Lung (tissue), 12 donors: ENCODE measurements around the gene OR7A17. TPM values are rescaled to one million over a fixed set of nuclear protein-coding genes. Genes with fewer than 3 reads are reported as not detected.
A peak's percentile ranks its signal among the peaks of the same experiment; 100 is the strongest.

Experiments
- ATAC-seq: fragments of 200-7000 bp; cut with Tn5 transposase; one replicate; pipeline ENCODE4 v1.9.1; 2020; ENCODE audit warnings: moderate number of reproducible peaks; ENCODE audit not compliant: insufficient read depth, low FRiP score
- DNase-seq, 3 donors: peaks; one replicate each; pipeline ENCODE4 v3.0.0-alpha.2; 2013 to 2017
- H3K27ac ChIP-seq, 2 donors: one replicate each; pipeline ENCODE4 v1.5.1; 2013; ENCODE audit warnings: mild to moderate bottlenecking in 2 of 2, moderate library complexity in 2 of 2, control low read depth in 1 of 2, inconsistent platforms in 1 of 2, low read depth in 1 of 2, low read length in 1 of 2
- H3K27me3 ChIP-seq, 3 donors: one replicate each; pipeline ENCODE4 v1.5.1; 2013; ENCODE audit warnings: low read length in 2 of 3; ENCODE audit not compliant: control insufficient read depth in 3 of 3, insufficient read depth in 3 of 3
- H3K36me3 ChIP-seq, 4 donors: one replicate each; pipeline ENCODE4 v1.5.1; 2013; ENCODE audit warnings: low read length in 4 of 4, mild to moderate bottlenecking in 1 of 4, moderate library complexity in 1 of 4; ENCODE audit not compliant: control insufficient read depth in 4 of 4, insufficient read depth in 4 of 4
- H3K4me1 ChIP-seq, 5 donors: one replicate each; pipeline ENCODE4 v1.5.1; 2013; ENCODE audit warnings: low read length in 5 of 5, mild to moderate bottlenecking in 2 of 5, moderate library complexity in 1 of 5; ENCODE audit not compliant: control insufficient read depth in 5 of 5, insufficient read depth in 5 of 5
- H3K4me3 ChIP-seq: one replicate; pipeline ENCODE4 v1.5.1; 2013; ENCODE audit warnings: mild to moderate bottlenecking, control low read depth, moderate library complexity
- H3K9ac ChIP-seq, 2 donors: one replicate each; pipeline ENCODE4 v1.5.1; 2013; ENCODE audit warnings: low read length in 2 of 2, control low read depth in 1 of 2; ENCODE audit not compliant: insufficient read depth in 1 of 2
- H3K9me3 ChIP-seq, 4 donors: one replicate each; pipeline ENCODE4 v1.5.1; 2013; ENCODE audit warnings: low read length in 3 of 4, mild to moderate bottlenecking in 1 of 4, moderate library complexity in 1 of 4; ENCODE audit not compliant: control insufficient read depth in 4 of 4, insufficient read depth in 3 of 4
- CTCF ChIP-seq: IDR thresholded peaks from 2 replicates; pipeline ENCODE4 v1.5.1; 2012; ENCODE audit warnings: mild to moderate bottlenecking; ENCODE audit errors: control extremely low read depth, extremely low read depth
- WGBS, 2 donors: extraction: QIAGEN DNeasy Blood & Tissue Kit; methylation state at CpG; one replicate each; pipeline ENCODE4 v1.1.7; 2013; 5-methylcytosine and 5-hydroxymethylcytosine counted together
- polyA plus RNA-seq, 2 donors: library from polyadenylated mRNA; stranded (reverse); fragments of 200-250 nt; gene quantifications; one replicate each; pipeline ENCODE4 v1.2.1, GENCODE V29; 2013
- total RNA-seq, 2 donors: library from RNA; depleted of rRNA in 1 of 2; stranded (reverse); fragments of >200 nt in 1 of 2; gene quantifications; one replicate each; pipeline ENCODE4 v1.2.1, GENCODE V29; 2014 to 2021
- donor health status: control.
- donor health status: control.
- donor health status: Bipolar disorder and iron deficiency.
- donor health status: healthy.
- donor health status: DM: yes; HTN: yes; CAD: no.

OR7A17 gene
- total and polyA plus RNA-seq, 4 donors = not detected

GRCh38 chr19:14889994-14890642 is 4.2 kb upstream of the OR7A17 start:
- Histone ChIP-seq H3K9me3 (no peaks in the 10 kb centered on the region), H3K4me1 (peaks cover 0 to 4% (median 0%) of the 10 kb centered on the region in 5 donors), H3K9ac (no peak overlapping the region), H3K27me3 (no peaks in the 10 kb centered on the region), H3K36me3 (no peaks in the 10 kb centered on the region), H3K4me3 (no peak overlapping the region), H3K27ac (no peak overlapping the region)
- ATAC-seq (no peak), DNase-seq (no peak)
- TF ChIP-seq CTCF = no peak
- 69 to 83% methylated on average over 3 of the region's 3 CpGs for WGBS, 2 donors

GRCh38 chr19:14871619-14872230 is 14.2 kb downstream of the OR7A17 start:
- Histone ChIP-seq H3K27ac (no peak overlapping the region), H3K4me1 (no peaks in the 10 kb centered on the region), H3K27me3 (no peaks in the 10 kb centered on the region), H3K9ac (no peak overlapping the region), H3K36me3 (no peaks in the 10 kb centered on the region), H3K4me3 (no peak overlapping the region), H3K9me3 (peaks cover 0 to 9% (median 0%) of the 10 kb centered on the region in 4 donors)
- DNase-seq (peak in 2 of 3 donors; percentile 8 to 18), ATAC-seq (no peak)
- 70 to 79% methylated on average over 4 of the region's 4 CpGs for WGBS, 2 donors
- peak; percentile 15 for TF ChIP-seq CTCF

- TF ChIP-seq CTCF = no peak
- no peaks in the 10 kb centered on the region for H3K27me3 ChIP-seq
- no peak overlapping the region for H3K4me3 ChIP-seq
- ATAC-seq (no peak), DNase-seq (no peak)
- peaks cover 0 to 12% (median 0%) of the 10 kb centered on the region in 4 donors for H3K9me3 ChIP-seq
- H3K9ac ChIP-seq = no peak overlapping the region
- no peaks in the 10 kb centered on the region for H3K4me1 ChIP-seq
- no peaks in the 10 kb centered on the region for H3K36me3 ChIP-seq
- WGBS, 2 donors = 77 to 85% methylated on average over 5 of the region's 5 CpGs
- H3K27ac ChIP-seq = no peak overlapping the region
Measured at GRCh38 chr19:14868497-14868896, 17.4 kb downstream of the OR7A17 start.

GRCh38 chr19:14848822-14849221 is 37.1 kb downstream of the OR7A17 start, which contains the start of gene OR7A10:
TSS of gene OR7A10 (minus strand) at chr19:14848922. CDS start at chr19:14841877, 7,045 bp downstream.
- Histone ChIP-seq H3K27me3 (no peaks in the 10 kb centered on the region), H3K4me1 (no peaks in the 10 kb centered on the region), H3K27ac (no peak within 1 kb of the TSS), H3K9ac (no peak within 1 kb of the TSS), H3K9me3 (no peaks in the 10 kb centered on the region), H3K4me3 (no peak within 1 kb of the TSS), H3K36me3 (no peaks in the 10 kb centered on the region)
- TF ChIP-seq CTCF = no peak
- ATAC-seq (no peak), DNase-seq (no peak)
- WGBS, 2 donors = 84 to 93% methylated on average over 5 of the region's 5 CpGs
